HL-60 (cell line): ENCODE results near the gene TAF15.

Source experiments
- CTCF ChIP-seq: IDR thresholded peaks from one replicate; pipeline ENCODE4 v1.5.1; 2011; ENCODE audit warnings: low read length, control low read depth, inconsistent platforms; ENCODE audit not compliant: insufficient read depth
- GABPA ChIP-seq: IDR thresholded peaks from 2 replicates; pipeline ENCODE4 v1.6.1; 2012; ENCODE audit warnings: low read depth
- REST ChIP-seq: IDR thresholded peaks from 2 replicates; pipeline ENCODE4 v1.6.1; 2012; ENCODE audit warnings: low read depth; ENCODE audit not compliant: insufficient replicate concordance
- SPI1 ChIP-seq: IDR thresholded peaks from 2 replicates; pipeline ENCODE4 v1.6.1; 2012; ENCODE audit warnings: low read depth, mild to moderate bottlenecking, borderline replicate concordance

- TF ChIP-seq CTCF, result no peak
- TF ChIP-seq REST, result no peak
- TF ChIP-seq SPI1, result no peak
- no peak for TF ChIP-seq GABPA
Observed at GRCh38 chr17:35847633-35848373, 38.5 kb downstream of the TAF15 start.
